Hepatic stellate cell (primary cell): Measurements from ENCODE around the gene IMPG1.

ENCODE experiments used
- DNase-seq: peaks from one replicate; pipeline ENCODE4 v3.0.0; 2011; ENCODE audit warnings: low spot score

Gene IMPG1, protein sequence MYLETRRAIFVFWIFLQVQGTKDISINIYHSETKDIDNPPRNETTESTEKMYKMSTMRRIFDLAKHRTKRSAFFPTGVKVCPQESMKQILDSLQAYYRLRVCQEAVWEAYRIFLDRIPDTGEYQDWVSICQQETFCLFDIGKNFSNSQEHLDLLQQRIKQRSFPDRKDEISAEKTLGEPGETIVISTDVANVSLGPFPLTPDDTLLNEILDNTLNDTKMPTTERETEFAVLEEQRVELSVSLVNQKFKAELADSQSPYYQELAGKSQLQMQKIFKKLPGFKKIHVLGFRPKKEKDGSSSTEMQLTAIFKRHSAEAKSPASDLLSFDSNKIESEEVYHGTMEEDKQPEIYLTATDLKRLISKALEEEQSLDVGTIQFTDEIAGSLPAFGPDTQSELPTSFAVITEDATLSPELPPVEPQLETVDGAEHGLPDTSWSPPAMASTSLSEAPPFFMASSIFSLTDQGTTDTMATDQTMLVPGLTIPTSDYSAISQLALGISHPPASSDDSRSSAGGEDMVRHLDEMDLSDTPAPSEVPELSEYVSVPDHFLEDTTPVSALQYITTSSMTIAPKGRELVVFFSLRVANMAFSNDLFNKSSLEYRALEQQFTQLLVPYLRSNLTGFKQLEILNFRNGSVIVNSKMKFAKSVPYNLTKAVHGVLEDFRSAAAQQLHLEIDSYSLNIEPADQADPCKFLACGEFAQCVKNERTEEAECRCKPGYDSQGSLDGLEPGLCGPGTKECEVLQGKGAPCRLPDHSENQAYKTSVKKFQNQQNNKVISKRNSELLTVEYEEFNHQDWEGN

DNA sequence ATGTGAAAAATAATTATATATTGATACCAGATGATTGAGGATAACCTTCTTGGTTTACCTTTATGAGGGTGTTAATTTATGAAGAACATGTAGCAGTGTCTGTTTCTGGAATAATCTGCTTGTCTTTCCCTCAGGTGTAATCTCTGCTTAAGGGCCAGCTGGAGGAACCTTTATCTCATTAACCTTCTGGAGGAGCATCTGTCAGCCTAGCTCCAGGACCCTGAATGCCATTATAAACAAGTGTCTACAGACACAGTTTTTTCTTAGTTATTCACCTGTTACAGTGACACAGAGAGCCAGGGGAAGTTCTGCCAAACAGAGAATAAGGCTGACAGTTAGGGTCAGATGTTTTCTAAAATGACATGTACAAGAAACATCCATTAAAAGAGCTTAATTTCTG lies at the start of gene IMPG1:
IMPG1 (minus strand) TSS at position 101 of the 400 bp plus-strand sequence. CDS start 174 bp downstream, outside the sequence.
- DNase-seq, result no peak

DNA sequence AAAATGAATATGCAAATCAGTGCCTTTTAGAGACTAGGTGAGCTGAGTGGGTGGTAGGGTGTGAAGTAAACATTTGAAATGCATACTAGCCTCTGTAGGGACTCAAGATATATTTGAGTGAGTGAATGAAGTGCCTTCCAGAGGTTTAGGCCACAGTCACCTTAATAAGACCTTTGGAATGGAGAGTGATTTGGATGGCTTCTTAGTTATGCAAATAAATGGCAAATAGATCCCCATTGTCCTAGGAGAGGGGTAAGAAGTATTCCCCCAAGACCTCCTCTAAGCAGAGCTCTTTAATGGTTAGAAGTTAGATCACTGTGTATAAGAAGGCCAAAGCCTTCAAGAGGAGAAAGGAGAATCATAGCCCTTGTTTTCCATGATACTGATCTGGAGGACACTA lies 47.8 kb upstream of the IMPG1 start:
- no peak for DNase-seq

DNA sequence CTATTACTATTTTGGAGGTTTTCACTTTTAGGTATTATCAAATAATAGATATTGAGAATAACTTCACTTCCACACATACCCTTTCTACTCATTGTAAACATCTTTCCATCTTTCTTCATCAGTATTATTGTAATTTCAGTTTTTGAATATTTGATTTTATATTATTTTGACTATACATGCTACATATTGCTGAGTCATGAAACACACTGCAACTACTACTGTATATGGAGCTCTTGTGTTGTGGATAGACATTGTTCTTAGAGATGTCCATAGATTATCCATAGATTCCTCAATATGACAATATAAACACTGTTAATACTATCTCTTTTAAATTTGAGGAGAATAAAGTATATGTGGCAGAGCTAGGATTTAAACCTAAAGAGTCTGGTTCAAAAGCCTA lies 819 bp upstream of the IMPG1 start:
- DNase-seq, result no peak

DNA sequence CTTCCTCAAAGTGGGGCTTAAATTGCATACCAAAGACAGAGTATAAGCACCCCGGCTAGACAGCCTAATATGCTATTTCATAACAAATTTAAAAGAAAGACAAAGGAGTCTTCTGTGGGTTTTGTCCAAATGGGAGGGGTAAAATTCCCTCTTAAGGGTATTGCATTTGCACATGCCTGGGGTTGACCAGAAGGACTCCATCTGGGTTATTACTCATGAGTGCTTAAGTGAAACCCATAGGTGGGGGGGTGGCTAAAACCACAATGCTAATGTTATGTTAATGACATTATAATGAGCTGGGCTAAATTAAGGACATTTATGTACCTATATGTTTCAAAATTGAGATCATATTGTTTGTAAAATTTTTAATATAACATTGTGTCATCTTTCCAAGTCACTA lies 15.0 kb downstream of the IMPG1 start:
- DNase-seq, result no peak

DNA sequence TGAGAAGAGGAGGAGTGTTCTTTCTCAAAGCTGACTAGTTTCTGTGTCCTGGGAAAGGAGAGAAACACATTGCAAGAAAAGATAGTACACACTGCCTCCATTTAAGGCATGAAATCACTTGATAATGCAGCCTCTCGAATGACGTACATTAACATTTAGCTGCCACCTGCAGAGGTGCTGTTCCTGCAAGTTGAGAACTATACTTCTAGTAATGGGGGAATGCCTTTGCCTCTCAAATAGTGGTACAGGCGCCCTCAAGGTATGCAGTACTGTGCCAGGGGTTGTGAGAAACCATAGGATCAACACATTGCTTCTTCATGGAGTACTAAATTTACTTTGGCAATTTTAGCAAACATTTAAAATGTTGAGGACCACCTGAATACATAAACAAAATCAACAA lies 20.1 kb downstream of the IMPG1 start:
- no peak for DNase-seq

DNA sequence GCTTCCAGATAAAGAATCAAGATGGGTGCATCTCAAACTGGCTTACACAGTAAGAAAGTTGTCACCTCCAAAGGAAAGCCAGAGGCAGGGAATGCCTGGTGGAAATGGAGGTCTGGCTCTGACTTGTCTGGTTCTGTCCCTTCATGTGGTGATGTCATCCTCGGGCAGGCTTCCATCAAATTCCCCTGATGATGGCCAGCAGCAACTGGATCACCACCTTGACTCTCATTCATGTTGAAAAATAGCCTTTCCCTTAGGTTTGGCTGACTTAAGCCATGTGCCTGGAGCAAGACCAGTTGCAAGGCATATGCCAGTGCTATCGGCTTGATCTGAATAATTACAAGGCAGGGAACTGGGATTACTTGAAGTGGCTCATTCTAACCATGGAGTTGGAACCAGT lies 28.8 kb downstream of the IMPG1 start:
- no peak for DNase-seq

DNA sequence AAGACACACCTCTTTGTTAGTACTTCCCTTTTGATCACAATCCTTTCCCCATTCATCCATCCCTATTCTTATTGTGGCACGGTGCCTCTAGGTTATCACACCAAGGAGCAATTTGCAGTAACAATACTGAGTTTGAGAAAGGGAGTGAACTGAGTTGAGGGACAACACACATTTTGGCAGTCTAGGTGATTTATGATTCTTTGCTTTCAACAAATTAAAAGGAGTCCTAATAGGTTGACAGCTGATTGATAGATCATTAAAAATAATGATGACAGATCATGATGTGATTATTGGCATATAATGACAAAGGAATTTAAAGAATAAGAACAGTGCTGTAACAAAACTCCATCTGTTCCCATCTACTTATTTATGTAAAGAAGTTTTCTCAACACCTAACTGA lies 36.7 kb downstream of the IMPG1 start:
- no peak for DNase-seq

DNA sequence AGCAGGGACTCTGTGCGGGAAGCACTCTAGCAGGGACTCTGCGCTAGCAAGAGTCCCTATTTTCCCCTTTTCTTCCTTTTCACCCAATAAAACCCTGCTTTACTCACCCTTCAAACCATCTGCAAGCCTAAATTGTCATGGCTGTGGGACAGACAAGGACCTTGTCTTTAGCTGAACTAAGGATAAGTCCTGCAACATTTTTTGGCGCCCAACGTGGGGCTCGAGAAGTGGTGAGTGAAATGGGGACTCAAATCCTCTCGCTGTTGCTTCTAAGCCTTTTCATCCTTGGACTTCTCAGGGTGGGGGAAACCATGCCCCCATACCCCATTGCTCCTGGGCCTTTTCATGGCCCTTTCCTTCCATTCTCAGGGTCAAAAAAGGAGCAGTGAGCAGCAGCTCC lies 46.4 kb downstream of the IMPG1 start:
- no peak for DNase-seq

DNA sequence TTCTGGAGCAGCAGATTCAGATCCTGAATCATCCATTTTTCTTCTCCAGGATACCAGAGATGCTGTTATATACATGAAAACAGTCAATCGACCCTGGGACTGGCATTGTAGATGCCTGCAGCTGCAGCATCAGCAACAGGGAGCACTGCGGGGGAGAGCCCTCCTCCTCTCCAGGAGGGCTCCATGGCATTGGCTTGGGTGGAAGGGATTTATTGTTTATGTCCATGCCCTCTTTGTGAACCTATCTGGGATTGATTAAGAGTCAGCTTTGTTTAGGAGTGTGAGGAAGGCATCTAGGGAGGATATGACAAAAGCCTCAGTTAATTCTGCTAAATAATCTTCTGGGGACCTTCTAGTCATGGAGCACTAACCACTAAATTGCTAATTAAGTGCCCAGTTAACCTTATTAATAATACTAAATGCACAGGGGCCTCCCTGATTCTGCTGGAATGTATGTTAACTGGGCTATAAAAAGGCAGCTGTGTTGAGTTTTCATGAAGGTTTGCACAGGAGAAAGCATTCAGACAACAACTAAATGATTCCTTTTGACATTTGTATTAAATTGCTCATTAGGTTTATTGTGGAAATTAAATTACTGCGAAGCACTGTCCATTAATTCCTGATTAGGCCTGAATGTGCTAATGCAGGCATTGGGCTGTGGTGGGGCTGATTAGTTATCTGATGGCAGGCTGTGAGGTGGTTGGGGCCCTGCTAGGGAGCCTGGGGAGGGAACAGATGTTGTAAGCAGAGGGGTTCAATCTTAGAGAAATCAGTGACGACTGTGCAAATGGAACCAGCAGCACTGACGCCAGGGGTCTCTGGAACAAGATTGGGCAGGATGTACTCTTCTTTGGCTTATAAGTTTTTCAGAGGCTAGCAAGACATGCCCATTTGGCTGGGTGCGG lies 57.6 kb downstream of the IMPG1 start:
- DNase-seq, result no peak

DNA sequence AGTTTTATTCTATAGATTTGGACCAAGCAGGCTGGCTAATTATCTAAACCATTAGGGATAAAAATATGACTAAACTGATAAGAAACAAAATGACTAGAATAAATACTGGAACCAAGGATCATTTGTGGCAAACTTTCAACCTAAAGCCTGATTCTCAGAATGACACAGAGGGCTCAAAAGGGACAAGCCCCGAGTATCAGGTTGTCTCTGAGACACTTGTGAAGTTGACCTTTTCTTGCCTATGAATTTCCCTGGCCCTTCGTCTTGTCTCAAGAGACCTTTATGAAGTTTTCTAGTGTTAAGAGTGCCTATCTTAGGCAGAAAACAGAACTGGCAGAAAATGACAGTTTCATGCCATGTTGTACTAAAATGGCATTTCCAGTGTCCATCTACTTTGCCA lies 68.3 kb downstream of the IMPG1 start:
- DNase-seq, result no peak

DNA sequence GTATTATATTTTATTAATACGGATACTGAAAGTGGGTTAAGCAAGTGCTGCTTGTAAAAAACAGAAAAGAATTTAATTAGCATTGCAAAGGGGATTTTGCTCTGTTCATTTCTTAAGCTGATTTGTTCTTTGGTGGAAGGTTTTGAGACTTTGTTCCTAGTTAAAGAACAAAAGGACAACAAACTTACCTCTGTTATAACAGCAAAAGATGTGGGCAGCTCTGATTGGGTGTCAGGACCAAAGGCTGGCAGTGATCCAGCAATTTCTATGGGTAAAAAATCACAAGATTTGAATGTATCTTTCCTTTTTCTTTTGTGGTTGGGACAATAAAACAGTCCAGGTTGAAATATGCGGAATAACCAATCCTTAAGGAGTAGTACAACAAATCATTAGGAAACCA lies 68.8 kb downstream of the IMPG1 start:
- no peak for DNase-seq

DNA sequence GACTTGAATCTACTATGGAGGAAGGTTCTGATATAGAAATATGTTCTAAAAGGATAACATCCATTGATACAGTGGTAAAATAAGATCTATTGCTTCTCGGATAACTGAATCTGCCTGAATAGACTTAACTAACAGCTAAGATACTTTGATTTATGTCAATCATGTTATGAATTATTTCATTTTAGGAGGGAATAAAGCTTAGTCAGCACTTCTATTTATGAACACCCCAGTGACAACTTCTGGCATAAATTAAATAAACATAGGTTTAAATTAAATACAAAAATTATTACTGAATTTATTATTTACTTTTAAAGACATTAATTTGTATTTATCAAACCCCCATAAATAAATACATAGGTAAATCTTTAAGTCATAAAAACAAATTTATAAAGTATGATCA lies 69.3 kb downstream of the IMPG1 start:
- no peak for DNase-seq

DNA sequence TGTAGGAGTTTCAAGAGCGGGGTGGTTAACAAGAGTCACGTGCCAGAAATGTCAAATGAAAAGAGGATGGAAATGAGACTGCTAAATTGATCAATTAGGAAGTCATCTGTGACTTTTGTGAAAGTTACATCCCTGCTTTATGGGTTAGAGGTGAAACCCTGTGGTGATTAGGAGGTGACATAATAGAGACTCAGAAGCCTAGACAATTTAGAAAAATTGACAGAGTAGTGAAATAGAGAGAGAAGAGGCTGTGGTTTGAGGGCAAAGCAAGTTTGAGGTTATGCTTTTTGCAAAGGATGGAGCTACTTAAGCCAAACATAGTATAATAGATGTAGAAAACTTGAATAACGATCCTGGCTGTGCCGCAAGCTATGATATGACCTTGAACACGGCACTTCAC lies 71.8 kb downstream of the IMPG1 start:
- no peak for DNase-seq

DNA sequence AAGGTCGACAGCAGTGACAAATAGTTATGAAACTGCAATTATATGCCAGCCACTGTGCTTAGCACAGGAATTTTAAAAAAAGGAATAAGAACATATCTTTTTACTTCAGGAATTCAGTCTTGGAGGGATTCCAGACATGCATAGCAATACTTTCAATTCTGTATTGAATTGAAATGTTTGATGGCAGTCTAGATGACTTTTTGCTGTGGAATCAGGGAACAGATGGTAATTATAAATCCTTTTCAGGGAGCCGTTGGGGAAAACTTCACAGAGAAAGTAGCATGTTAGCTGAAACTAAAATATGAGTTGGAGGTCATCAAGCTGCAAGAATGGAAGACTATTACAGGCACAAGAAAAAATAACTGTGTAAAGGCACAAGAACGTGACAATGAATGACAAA lies 74.8 kb downstream of the IMPG1 start:
- DNase-seq, result no peak

DNA sequence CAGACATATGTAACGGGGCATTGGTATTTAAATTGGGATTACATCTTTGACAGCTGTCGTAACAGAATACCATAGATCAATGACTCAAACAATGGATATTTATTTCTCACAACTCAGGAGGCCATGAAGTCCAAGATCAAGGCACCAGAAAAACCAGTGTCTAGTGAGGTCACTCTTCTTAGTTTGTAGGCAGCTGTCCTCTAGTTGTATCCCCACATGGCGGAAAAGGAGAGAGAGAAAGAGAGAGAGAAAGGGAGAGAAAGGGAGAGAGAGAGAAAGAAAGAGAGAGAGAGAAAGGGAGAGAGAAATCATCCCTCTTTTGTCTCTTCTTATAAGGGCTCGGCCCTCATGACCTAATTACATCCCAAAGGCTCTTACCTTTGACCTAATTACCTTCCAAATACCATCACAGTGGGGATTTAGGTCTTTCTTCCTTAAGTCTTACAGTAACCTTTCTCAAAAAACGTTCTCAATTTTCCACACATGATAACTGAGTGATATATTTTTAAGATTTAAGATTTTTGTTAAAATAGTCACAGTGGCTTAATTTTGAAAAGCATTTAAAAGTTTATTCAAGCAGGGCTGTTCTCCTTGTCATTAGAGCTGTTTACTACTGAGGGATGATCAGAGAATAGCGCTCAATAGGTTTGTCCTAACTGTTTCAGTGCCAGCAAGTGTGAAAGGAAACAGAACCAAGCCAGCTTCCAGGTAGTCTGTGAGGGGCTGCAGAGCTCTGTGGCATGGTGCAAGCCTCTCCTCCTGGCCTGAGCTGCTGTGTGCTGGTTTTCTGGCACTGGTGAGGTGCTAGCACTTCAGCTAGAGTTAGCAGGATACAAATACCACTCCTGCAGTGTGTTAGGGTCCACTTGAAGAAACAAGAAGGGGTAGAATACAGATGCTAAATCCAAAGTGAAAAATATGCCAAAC lies 79.0 kb downstream of the IMPG1 start:
- no peak for DNase-seq

DNA sequence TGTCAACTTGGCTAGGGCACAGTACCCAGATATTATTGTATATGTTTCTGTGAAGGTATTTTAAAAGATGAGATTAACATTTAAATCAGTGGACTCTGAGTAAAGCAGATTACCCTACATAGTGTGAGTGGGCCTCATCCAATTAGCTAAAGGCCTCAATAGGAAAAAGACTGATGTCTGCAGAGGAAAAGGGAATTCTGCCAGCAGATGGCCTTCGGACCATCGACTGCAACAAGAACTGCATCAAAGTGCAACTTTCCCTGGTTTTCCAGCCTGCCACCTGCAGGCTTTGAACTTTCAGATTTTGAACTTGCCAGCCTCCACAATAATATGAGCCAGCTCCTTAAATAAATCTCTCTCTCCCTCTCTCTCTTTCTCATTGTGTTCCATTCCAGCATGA lies 80.5 kb downstream of the IMPG1 start:
- DNase-seq, result no peak

DNA sequence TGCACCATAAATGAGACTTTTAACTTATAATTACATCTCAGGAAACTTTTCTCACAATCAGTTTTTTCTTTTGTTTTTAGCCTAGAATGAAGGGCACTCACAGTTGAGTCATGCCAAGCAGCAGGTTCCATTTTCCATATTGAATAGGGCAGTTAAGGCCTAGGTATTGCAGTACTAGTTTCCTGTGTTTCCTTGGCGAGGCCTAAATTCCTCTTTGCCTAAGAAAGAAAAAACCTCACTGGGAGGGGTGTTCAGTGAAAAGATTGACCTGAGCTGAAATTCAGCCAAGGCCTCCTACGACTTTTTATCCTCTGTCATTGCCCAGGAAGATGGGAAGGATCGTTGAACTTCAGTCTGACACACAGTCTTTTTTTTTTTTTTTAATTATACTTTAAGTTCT lies 85.5 kb downstream of the IMPG1 start:
- no peak for DNase-seq

DNA sequence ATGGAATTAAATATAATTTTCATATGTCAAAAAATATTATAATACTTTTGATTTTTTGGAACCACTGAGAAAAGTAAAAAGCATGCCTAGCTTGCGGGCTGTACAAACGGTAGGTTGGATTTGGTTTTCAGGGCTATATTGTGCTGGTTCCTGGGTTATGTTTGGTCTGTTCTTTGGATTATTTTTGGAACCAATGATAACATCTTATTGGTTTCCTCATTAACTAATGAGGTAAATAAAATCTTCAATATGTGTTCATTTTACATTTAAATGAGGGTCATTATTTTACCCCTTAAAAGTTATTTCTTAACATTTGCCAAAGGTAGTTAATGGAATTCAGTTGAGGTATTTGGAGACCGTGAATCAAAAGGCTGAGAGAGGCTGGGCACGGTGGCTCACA lies 96.6 kb downstream of the IMPG1 start:
- no peak for DNase-seq

DNA sequence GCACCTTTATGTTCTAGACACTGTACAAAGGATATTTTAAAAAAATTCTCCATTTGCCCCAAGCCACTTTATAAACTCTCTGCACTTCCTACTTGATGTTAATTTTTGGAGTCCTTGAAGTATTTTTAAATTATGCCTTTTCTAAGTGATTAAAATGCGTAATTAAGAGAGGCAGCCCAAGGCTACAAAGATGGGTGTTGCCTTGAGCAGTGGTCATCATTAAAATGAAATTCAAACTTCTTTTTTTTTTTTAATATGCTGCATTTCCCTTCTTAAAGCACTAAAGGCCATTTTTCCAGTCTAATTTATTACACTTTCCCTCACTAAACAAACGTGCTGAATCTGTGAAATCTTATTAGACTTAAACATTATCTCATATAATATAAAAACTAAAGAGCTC lies 102.4 kb downstream of the IMPG1 start:
- no peak for DNase-seq

DNA sequence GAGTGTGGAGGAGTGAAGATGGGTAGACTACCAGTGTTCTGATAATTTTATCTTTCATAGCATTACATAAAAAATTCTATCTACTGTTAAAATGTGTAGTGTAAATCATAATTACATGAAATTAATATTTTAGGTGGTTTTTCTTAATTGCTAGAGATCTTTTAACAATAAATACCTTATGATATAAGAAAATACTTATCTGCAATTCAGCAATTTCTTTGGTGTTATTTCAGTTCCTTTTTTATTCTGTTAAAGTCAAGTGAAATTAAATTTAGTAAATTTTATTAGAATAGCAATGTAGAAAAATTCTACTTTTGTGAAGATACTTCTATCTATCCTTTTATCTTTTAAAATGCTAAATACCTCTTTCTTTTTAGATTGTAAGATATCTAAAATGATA lies 104.3 kb downstream of the IMPG1 start:
- DNase-seq, result no peak

DNA sequence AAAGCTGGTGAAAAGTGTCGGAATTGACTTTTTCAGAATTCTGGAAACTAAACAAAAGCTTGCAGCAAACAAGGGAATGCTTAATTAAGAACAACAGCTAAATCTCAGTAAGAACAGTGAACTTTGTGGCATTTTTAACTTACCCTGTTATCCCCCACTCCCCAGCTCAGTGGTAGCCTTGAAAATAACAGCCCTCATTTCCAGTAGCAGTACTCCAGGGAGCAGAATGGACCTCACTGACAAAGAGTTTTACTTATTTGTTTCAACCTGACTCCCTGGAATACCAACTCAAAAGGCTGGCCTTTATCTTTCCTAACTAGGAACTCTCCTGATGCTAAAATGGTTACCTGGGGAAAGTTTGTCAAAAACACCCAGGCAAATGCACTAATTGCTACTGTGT lies 108.9 kb downstream of the IMPG1 start:
- no peak for DNase-seq
